ENCODE data around the gene CCPG1.
"Not testable (repeated sequence)": the region's sequence is repeated elsewhere in the genome, so short reads cannot be mapped to it uniquely, and the experiment has no call there.

The CCPG1 gene

DNA sequence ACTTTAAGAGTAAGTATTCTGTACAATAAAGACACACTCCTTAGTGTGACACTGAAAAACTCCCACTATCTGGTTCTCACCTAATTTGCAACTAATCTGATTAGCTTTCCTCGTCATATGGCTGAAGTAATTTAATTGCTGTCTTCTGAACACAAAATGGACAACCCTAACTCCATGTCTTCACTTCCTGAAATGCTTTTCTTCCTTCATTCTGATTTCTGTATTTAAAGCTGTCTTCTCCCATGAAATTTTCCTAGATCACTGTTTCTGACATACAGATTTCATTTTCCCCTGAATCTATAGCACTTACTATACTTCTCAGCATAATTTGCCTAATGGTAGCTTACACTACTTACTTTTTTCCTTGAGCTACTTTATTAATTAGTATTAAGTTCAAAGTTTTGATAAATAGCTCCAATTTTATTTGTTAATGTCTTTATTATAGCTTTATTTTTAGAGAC lies 6.3 kb downstream of the CCPG1 start:
- TF ChIP-seq, protein P1, sequence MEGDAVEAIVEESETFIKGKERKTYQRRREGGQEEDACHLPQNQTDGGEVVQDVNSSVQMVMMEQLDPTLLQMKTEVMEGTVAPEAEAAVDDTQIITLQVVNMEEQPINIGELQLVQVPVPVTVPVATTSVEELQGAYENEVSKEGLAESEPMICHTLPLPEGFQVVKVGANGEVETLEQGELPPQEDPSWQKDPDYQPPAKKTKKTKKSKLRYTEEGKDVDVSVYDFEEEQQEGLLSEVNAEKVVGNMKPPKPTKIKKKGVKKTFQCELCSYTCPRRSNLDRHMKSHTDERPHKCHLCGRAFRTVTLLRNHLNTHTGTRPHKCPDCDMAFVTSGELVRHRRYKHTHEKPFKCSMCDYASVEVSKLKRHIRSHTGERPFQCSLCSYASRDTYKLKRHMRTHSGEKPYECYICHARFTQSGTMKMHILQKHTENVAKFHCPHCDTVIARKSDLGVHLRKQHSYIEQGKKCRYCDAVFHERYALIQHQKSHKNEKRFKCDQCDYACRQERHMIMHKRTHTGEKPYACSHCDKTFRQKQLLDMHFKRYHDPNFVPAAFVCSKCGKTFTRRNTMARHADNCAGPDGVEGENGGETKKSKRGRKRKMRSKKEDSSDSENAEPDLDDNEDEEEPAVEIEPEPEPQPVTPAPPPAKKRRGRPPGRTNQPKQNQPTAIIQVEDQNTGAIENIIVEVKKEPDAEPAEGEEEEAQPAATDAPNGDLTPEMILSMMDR (IDR thresholded peaks at IDR 0.05; ENCODE audit: control extremely low read depth, extremely low read depth, low read depth, missing control alignments): no peak
- ChIA-PET CTCF (interaction anchor here (1.3 to 1.4 kb wide), 3 partner anchors 11 to 37 kb away, joined by 3 to 4 read pairs (median 3); no protein-coding TSS in a partner anchor), POLR2A (no interaction called here)
- no peak for DNase-seq (ENCODE audit: extremely low spot score)

- CTCF ChIA-PET; DNase-seq (ENCODE audit: extremely low spot score); POLR2A ChIA-PET: not testable (repeated sequence)
Measured at GRCh38 chr15:55400050-55400449, 8.1 kb downstream of the CCPG1 start.

GRCh38 chr15:55398243-55398642 lies 9.9 kb downstream of the CCPG1 start:
- TF ChIP-seq, protein P1 (IDR thresholded peaks at IDR 0.05; ENCODE audit: control extremely low read depth, extremely low read depth, low read depth, missing control alignments): no peak
- CTCF ChIA-PET: interaction anchor here (5.1 kb wide), 1 partner anchor 10 kb away, joined by 30 read pairs; the partner anchor contains the start of genes CCPG1 and PIERCE2
- DNase-seq (ENCODE audit: extremely low spot score): no peak
- POLR2A ChIA-PET: no interaction called here

DNA sequence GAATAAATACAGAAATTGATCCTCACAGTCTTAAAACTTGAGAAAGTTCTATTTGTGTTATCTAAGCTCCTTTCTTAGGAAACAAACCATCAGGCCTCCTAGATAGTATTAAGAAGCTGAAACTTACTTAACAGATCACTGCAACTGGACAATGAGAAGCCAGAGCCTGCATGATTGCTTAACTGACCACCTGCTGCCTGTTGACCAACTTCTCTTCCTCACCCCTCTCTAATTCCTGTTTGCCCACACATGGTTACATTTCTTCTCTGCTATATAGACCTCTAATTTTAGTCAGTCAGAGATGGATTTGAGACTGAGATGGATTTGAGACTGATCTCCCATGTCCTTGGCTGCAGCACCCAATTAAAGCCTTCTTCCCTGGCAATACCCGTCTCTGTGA lies 13.5 kb downstream of the CCPG1 start:
- TF ChIP-seq, protein P1 (IDR thresholded peaks at IDR 0.05; ENCODE audit: control extremely low read depth, extremely low read depth, low read depth, missing control alignments): no peak
- ChIA-PET CTCF (interaction anchor here (5.1 kb wide), 1 partner anchor 13 kb away, joined by 30 read pairs; the partner anchor contains the start of genes CCPG1 and PIERCE2), POLR2A (no interaction called here)
- no peak for DNase-seq (ENCODE audit: extremely low spot score)

- CTCF ChIA-PET: interaction anchor here (0.9 kb wide), 1 partner anchor 19 kb away, joined by 3 read pairs; the partner anchor contains the start of genes CCPG1 and PIERCE2
- POLR2A ChIA-PET: no interaction called here
- DNase-seq (ENCODE audit: extremely low spot score): no peak
- TF ChIP-seq, protein P1 (IDR thresholded peaks at IDR 0.05; ENCODE audit: control extremely low read depth, extremely low read depth, low read depth, missing control alignments): no peak
Measured at GRCh38 chr15:55389264-55389607, 18.9 kb downstream of the CCPG1 start.

GRCh38 chr15:55387027-55387426 lies 21.1 kb downstream of the CCPG1 start:
- POLR2A ChIA-PET: no interaction called here
- TF ChIP-seq, protein P1 (IDR thresholded peaks at IDR 0.05; ENCODE audit: control extremely low read depth, extremely low read depth, low read depth, missing control alignments): no peak
- no peak for DNase-seq (ENCODE audit: extremely low spot score)
- CTCF ChIA-PET: no interaction called here

GRCh38 chr15:55383687-55384086 lies 24.5 kb downstream of the CCPG1 start:
- TF ChIP-seq, protein P1 (IDR thresholded peaks at IDR 0.05; ENCODE audit: control extremely low read depth, extremely low read depth, low read depth, missing control alignments): no peak
- DNase-seq (ENCODE audit: extremely low spot score): no peak
- ChIA-PET CTCF (interaction anchor here (1.0 to 1.2 kb wide), 2 partner anchors 12 to 25 kb away, joined by 3 read pairs; partner anchors contain the start of gene PIERCE2), POLR2A (no interaction called here)

Measured in GM10248 (cell line).